ENCODE results near the gene HIPK4.
"Not testable (repeated sequence)": the region's sequence is repeated elsewhere in the genome, so short reads cannot be mapped to it uniquely, and the experiment has no call there.

HIPK4 gene

GRCh38 chr19:40416918-40417642 lies 27.1 kb upstream of the HIPK4 start:
- no peak for DNase-seq (ENCODE audit: low read depth)

DNA sequence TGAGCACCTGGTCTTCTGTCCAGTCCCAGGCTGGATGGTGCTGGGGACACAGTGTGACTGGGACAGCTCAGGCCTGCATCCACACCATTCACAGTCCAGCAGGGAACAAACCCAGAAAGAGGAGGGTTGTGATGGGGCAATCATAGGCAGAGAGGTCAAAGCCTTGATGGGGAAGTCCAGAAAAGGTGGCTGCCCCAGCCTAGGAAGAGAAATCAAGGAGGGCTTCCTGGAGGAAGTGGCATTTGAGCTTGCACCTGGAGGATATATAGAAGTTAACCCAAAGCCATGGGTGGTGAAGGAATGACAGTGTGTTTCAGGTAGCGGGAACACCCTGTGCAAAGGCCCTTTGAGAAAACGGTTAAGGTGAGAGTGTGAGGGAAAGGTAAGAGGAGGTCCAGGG lies 25.8 kb upstream of the HIPK4 start:
- no peak for DNase-seq (ENCODE audit: low read depth)

DNA sequence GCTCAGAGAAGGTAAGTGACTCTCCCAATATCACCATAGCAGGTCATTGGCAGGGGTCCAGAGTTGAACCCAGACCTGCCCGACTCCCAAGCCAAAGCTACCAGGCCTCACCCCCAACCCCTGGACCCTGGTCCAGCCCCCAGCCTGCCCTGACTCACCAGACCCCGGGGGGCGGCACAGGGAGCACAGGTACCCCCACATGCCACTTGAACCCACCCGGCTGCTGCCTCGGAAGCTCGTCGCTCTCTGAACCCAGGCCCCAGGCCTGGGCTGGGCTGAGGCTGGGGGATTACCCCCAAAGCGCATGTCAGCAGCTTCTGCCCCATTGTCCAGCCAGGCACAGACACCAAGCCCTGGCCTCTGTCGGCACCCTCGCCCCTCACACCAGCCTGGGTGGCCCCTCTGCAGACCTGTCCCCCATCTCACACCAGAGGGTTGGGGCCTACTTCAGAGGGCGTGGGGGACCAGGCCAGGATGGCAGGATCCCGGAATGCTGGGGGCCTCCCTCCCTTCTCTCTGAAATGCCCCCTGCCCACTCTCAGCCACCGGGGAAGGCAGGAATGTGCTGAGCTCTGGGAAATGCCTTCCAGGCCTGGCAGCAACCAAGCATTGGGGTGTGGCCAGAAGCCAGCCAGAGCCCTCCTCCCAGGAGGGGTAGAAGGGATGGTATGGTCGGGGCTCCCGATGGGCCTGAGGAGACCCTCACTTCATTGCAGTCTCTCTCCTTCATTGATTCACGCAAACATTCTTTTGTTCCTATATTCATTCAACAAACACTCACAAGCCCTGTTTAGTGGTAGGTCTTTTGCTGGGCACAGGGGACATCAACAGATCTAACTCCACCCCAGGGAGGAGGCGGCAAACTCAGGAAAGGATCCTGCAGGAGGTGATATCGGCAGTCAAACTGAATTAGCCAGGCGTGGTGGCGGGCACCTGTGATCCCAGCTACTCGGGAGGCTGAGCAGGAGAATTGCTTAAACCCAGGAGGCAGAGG lies 24.9 kb upstream of the HIPK4 start:
- no peak for DNase-seq (ENCODE audit: low read depth)

DNA sequence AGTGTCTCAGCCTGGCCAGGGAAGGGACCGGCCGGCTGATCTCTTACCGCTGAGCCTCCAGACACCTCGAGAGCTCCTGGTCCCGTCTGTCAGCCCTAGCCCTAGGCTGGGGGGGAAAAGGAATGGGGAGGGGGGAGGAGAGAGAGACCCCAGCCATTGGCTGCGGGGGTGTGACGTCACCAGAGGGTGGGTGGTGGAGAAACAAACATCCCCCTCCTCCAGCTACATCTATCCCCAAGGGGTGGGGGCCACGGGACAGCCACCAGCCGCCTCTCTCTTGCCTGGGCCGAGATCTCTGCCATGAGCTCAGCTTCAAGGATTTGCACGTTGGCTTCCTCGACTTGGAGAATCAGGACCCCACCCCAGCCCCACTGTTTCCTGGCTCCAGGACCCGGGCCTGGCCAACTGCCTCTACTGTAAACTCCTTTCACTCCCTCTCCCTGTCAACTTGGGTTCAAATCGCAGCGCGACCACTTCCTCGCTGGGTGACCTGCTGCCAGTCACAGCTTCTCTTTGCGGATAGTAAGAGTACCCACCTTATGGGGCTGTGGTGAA lies 23.4 kb upstream of the HIPK4 start, which contains the start of gene PRX:
Gene PRX, minus strand, starts transcription at position 88 of the 555 bp plus-strand sequence. CDS start 5,446 bp downstream, outside the sequence.
- no peak for DNase-seq (ENCODE audit: low read depth)

DNA sequence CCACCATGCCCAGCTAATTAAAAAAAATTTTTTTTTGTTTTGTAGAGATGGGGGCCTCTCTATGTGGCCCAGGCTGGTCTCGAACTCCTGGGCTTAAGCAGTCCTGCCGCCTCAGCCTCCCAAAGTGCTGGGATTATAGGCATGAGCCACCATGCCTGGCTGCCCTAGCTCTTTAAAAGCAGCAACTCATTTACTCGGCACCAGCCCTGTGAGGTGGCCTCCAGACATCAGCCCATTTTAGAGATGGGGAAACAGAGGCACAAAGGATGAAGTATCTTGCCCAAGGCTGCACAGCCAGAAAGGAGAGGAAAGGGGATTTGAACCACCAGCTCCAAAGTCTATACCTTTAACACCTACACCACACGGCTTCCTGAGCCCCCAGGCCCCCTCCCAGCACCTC lies 22.9 kb upstream of the HIPK4 start:
- no peak for DNase-seq (ENCODE audit: low read depth)

DNA sequence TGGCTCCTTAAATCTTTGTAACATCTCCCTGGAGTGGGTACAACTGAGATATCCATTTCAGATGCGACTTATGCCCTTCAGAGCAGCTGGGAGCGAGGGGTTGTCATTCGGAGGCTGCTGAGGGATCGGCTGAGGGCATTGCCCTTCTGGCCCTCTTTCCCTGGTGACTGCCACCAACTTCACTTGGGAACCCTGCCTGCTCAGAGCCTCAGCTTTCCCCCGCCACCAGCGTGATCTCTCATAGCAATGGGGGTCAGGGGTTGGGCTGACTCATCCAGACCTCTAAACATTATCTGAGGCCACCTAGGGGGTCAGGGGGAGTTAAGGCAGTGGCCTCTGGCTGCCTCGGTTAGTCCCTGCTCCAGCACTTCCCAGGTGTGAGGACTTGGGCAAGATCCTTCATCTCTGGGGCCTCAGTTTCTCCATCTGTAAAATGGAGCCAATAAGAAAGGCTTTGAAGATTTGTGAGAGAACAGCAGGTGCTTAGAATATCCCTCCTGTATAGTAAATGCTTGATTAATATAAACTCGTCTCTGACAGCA lies 22.0 kb upstream of the HIPK4 start:
- DNase-seq (ENCODE audit: low read depth): no peak

GRCh38 chr19:40411125-40411842 lies 21.3 kb upstream of the HIPK4 start:
- no peak for DNase-seq (ENCODE audit: low read depth)

DNA sequence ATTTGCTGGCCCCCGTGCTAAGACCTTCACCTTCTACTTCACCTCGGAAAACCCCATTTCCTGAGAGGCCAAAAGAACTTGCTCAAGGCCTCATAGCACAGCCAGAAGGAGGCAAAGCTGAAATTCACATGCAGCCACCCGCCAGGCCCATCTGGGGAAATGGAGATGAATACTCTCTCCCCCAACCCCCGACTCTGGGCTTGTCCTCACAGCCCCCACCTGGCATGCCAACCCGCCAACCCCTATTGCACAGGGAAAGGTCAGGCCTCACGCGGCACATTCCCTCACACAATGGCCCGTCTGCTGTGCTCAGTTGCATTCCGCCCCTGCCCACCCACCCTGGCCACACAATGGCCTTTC lies 20.0 kb upstream of the HIPK4 start:
- no peak for DNase-seq (ENCODE audit: low read depth)

GRCh38 chr19:40408598-40408925 lies 18.6 kb upstream of the HIPK4 start:
- not testable (repeated sequence) for DNase-seq (ENCODE audit: low read depth)

GRCh38 chr19:40407714-40408597 lies 18.0 kb upstream of the HIPK4 start:
- DNase-seq (ENCODE audit: low read depth): no peak

- DNase-seq (ENCODE audit: low read depth): peak; percentile 56
Observed at GRCh38 chr19:40403262-40403984, 13.4 kb upstream of the HIPK4 start.

GRCh38 chr19:40400559-40400958 lies 10.6 kb upstream of the HIPK4 start:
- DNase-seq (ENCODE audit: low read depth): no peak

DNA sequence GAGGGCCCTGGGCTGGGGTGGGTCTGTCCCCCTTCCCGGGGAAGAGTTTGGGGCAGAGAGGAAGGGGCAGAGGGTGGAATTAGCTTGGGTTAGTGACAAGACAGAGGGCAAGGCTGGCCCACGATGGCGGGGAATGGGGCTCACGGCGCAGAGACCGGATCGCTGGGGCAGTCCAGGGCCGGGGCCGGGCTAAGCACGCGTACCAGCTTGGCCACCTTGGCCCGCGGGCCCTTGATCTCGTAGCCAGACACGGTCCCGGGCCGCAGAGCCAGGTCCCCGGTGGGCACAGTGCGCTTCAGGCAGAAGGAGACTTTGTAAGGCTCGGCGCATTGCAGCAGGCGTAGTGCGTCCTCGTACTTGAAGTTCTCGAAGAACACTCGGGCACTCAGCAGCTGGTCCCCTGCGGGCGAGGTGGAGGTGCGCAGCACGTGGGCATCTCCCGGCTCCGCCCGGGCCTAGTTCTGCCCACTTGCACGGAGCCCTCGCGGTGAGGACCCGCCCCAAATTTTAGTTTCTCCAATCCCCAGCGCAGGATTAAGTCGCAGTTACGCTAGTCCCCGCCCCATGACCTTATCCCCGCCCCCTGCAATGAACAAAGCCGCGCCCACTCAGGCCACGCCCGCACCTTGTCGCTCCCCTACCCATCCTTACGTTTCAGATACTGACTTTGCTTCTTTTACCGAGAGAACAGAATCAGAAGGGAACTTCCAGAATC lies 8.6 kb upstream of the HIPK4 start:
- peak; percentile 63 for DNase-seq (ENCODE audit: low read depth)

DNA sequence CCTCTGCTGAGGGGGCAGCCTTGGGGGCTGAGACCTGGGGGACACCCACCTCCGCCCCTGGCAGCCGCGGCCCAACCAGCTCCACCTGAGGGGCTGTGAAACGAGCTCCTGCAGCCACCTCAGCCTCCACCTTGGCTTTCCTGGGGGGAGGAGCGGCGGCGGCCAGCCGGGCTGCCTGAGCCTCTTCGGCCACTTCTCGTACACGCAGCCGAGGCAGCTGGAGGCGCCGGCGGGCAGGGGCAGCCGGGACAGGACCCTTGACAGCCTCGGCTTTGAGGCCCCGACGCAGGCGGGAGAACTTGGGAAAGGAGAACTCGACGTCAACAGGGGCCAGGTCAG lies 7.6 kb upstream of the HIPK4 start:
- no peak for DNase-seq (ENCODE audit: low read depth)

DNA sequence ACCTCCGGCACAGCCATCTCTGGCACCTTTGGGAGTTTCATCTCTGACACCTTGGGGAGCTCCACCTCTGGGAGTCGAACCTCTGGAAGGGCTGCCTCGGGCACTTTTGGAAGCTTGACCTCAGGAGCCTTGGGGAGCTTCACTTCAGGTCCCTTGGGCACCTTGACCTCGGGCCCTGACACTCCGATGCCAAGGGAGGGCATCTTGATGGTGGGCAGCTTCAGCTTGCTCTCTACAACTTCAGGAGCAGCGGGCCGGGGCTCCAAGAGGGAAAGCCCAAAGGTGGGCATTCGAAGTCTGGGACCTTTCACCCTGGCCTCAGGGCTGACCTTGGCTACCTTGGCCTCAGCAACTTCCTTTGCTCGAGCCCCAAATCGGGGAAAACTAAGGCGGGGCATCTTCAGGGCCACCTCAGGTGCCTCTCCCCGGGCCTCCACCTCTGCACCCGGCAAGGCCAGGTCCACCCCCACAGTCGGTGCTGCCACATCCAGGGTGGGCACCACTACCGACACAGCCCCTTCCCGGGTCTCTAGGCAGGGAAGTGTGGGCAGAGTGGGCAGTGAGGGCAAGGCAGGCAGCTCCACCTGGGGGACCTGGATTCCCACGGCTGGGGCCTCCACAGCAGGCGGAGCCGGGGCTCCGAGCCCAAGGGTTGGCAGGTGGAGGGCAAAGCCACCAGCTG lies 7.0 kb upstream of the HIPK4 start:
- no peak for DNase-seq (ENCODE audit: low read depth)

GRCh38 chr19:40395956-40396355 lies 6.0 kb upstream of the HIPK4 start:
- no peak for DNase-seq (ENCODE audit: low read depth)

GRCh38 chr19:40394816-40395210 lies 4.8 kb upstream of the HIPK4 start:
- DNase-seq (ENCODE audit: low read depth): no peak

DNA sequence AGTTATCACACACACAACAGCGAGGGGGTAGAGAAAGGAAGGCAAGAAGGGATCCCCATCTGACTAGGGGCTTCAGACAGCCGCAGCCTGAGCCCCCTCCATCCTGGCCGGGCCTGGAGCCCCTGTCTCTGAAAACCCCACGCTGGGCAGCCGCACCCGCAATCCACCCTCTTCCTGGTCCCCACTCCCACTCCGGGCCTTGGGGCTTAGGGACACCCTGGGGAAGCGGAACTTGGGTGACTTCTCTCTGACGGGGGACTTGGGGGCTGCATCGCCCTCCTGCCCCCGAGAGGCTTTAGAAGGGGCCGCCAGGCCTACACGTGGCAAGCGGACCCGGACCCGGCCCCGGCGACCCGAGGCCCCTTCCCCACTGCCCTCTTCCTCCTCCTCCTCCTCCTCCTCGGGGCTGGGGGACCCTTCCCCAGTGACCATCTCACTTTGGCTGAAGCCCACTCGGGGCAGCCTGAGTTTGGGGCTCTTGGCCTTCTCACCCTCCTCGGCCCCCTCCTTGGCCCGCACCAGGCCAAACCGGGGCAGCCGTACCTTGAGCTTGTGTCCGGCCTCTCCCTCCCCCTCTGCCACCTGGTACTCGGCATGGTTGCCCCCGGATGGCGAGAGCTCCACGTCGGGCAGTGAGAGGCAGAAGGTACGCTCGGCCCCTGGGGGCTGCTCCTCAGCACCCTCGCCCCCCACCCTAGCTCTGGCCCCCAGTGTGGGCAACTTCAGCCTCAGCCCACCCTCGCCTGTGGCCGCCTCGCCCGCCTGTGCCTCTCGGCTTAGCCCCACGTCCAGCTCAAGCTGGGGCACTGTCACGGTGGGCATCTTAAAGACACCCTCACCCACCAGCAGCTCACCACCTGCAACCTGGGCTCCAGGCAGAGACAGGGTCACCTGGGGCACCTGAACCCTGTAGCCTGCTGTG lies 4.2 kb upstream of the HIPK4 start:
- no peak for DNase-seq (ENCODE audit: low read depth)
